ENCODE measurements around the gene DENND2D.

DENND2D gene

GRCh38 chr1:111202366-111202706 lies 1.9 kb upstream of the DENND2D start:
- DNase-seq, result no peak

- DNase-seq, result no peak
These were observed 1.0 kb upstream of the DENND2D start for GRCh38 chr1:111201275-111202090.

DNA sequence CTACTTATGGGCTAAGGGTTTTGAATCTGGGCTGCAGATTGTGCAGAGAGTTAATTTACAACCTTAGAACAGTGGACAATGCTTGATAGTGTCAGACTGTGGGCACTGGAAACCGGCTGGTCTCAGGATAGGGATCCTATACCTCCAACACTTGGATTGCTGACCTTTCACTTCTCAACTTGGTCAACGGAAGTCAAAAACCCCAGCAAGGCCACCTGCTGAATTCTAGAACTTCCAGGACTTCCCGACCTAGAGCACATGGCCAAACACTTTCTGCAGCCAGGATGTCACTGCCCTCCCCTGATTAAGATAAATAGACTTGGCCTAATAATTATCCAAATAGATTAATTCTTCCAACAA lies 336 bp upstream of the DENND2D start:
- no peak for DNase-seq

GRCh38 chr1:111199329-111199728 lies 1.1 kb downstream of the DENND2D start:
- DNase-seq, result no peak

GRCh38 chr1:111198836-111199235 lies 1.6 kb downstream of the DENND2D start:
- DNase-seq, result no peak

GRCh38 chr1:111197598-111198284 lies 2.7 kb downstream of the DENND2D start:
- DNase-seq, result no peak

DNA sequence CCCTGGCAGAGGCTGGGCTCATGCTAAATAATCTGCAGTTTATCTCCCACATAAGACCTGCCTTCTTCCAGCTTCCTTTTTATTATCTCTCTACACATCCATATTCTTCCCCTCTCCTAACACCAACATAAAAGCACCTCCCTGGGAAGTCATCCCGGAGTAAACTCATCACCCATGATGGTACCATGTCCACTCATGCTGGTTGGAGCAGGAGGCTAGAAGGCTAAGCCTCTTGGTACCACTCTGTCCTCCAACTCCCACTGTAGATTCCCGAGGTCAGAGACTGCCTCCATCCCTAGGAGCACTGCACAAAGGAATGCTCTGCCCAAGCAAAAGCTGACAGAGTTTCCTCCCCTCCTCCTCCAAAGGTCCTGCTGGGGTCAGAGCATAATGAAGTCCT lies 4.2 kb downstream of the DENND2D start:
- no peak for DNase-seq

DNA sequence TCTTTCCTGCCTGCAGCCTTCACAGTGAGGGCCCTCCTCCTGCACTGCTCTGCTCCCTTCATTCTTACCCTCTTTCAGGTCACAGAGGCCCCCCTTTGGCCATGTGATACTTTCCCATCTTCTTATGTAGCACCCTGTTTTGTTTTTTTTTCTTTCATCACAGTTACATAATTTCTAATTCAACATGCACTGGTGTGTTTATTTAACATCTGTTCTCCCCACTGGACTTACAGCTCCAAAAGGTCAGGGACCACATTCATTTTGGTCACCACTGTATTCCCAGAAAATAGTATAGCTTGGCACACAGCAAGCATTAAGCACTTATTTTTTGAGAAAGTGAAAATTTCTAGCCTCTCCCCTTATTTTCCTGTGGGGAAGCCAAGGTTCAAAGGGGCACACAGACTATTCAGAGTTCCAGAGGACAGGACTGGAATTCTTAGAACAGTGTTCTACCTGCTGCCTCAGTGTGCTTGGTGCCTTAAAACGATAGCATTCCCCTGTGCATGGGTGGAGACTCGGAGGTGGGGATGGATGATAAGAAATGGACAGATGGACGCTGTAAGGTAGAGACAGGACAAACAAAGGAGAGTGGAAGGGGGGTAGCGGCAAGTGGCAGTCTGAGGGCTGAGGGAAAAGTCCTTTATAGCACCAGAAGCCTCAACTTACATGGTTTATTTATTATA lies 5.3 kb downstream of the DENND2D start:
- DNase-seq, result no peak

DNA sequence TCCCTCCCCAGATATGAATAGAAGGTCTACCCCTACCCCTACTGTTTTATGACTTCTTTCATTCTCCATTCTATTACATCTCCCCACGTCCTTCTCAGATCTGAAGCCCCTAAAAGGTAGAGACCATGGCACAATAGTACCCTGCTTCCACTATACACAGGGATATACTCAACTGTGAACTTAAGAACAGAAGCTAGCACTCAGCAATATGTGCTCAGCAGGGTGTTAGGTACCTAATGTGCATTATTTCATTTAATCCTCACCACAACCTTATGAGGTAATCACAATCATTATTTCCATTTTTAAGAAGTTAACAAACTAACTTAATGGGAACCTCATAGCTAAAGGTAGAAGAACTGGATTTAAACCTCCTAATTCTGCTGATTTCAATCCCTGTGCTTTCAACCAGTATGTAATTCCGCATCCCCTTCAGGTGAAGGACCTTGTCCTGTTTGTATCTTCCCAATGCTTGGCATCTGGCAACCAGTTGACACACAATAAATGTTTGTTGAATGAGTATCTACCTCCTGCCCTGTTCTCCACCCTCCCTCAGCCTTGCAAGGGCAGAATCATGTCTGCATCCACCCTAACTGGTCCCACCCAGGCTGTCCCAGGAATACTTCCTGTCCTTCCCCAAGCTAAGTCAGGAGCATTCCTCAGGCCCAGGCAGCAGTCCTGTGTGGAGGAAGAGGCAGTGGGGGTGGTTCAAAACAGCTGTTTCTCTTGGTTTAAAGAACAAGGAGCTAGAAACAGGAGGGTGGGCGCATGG lies 6.5 kb downstream of the DENND2D start:
- DNase-seq, result no peak

- no peak for DNase-seq
These were observed 7.6 kb downstream of the DENND2D start for GRCh38 chr1:111192658-111193519.

- no peak for DNase-seq
These were observed 8.4 kb downstream of the DENND2D start for GRCh38 chr1:111192074-111192473.

- DNase-seq, result no peak
These were observed 8.9 kb downstream of the DENND2D start for GRCh38 chr1:111191496-111191895.

GRCh38 chr1:111190931-111191451 lies 9.5 kb downstream of the DENND2D start:
- DNase-seq, result no peak

DNA sequence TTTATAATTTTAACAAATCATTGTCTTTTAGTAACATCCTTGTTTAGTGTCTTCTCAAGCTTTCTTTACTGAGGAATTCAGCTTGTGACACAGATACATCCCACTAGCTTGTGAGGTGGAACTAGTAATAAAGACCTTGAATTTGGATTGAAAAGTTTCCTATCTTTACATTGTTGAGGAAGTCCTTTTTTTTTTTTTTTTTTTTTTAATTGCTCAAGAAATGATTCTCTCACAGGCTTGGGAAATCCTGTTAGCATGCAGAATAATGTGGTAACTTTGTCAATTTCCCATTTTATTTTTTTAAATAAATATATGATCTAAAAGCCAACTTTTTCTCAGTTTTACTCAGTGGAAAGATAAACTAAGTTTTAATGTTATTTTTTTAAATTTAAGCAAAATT lies 15.8 kb downstream of the DENND2D start:
- no peak for DNase-seq

GRCh38 chr1:111183308-111184069 lies 17.0 kb downstream of the DENND2D start:
- no peak for DNase-seq

DNA sequence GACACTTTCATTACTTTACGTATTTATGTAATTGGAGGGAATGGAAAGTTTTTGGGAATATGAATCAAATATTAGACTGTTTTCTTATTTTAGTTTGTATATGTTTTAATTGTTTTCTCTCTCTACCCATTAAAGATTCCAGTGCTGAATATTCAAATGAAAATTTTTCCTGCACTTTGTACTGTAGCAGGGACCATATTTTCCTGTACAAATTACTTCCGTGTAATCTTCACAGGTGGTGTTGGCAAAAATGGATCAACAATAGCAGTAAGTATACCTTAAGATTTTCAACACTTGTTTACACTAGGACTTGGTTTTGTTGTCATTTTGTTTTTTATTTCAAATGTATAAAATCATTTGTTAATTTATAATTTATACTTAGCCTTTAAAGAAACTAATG lies 18.4 kb downstream of the DENND2D start:
- DNase-seq, result no peak

- DNase-seq, result no peak
These were observed 20.4 kb downstream of the DENND2D start for GRCh38 chr1:111179968-111180533.

DNA sequence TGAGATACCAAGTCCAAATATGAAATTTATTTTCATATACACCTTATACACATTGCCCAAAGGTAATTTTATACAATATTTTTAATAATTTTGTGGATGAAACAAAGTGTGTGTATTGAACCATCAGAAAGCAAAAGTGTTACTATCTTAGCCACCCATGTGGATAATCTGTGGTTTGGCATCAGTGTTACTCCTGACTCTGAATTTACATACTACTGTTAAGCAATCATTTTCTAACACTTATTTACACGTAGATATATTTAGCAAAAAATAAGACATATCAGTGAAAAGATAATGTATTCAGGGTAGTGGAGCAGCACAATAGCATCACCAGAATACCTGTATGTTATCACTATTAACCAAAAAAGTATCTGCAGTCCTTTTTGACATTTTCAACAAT lies 23.8 kb downstream of the DENND2D start:
- no peak for DNase-seq

DNA sequence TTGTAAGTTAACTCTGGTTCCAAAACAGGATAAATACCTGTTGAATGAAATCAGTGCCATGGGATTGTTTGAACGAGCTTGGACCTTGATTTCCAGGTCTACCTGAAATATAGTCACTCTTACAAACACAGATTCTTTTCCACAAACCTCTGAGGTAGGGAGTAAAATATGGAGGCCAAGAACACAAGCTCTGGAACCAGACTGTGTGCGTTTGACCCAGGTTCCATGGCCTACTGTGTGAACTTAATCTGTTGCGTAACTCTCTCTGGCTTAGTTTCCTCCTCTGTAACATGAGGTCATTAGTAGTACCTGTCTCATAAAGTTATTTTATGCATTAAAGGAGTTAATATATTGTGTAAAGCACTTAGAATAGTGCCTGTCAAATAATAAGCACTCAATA lies 25.1 kb downstream of the DENND2D start:
- no peak for DNase-seq

- DNase-seq, result no peak
These were observed 26.4 kb downstream of the DENND2D start for GRCh38 chr1:111174070-111174469.

DNA sequence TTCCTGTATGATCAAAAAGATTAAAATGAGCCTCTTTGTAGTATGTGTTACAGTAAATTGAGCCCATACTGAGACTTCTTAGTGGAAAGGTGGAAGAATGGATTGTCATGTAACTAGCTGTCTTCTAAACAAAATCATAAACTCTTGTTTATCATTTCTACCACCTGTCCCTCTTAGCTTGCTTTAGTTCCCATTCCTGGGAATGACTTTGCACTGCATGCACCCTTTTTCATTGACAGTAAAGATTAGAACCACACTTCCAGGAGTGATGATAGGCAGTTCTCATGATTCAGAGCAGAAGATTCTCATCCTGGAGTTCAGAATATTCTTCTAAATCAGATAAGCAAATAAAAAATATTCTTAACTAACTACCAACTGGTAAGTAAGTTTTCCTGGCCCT lies 28.0 kb downstream of the DENND2D start:
- DNase-seq, result no peak

All from retina (tissue), 1 donor.